DND-41 (cell line): ENCODE data around the gene ULBP1.
"Not testable (repeated sequence)": the region's sequence is repeated elsewhere in the genome, so short reads cannot be mapped to it uniquely, and the experiment has no call there.

ENCODE experiments used
- ATAC-seq: fragments of 200-7000 bp; cut with Tn5 transposase; 3 replicates; pipeline ENCODE4 v1.9.1; 2021; ENCODE audit warnings: low read depth; ENCODE audit not compliant: insufficient read depth
- DNase-seq: peaks from one replicate; pipeline ENCODE4 v3.0.0-alpha.2; 2020
- H2AFZ ChIP-seq: 2 replicates; pipeline ENCODE4 v1.6.0; 2012; ENCODE audit warnings: low read depth, low read length
- H3K27ac ChIP-seq: 2 replicates; pipeline ENCODE4 v1.5.1; 2012; ENCODE audit warnings: low read length, inconsistent platforms
- H3K27me3 ChIP-seq: fragments of 200-600 bp; sonication (generic); 2 replicates; pipeline ENCODE4 v1.6.0; 2012; ENCODE audit warnings: low read length, mild to moderate bottlenecking, inconsistent platforms; ENCODE audit not compliant: insufficient read depth, poor library complexity
- H3K36me3 ChIP-seq: 2 replicates; pipeline ENCODE4 v1.5.1; 2012; ENCODE audit warnings: low read length, inconsistent platforms; ENCODE audit not compliant: insufficient read depth
- H3K4me1 ChIP-seq: 2 replicates; pipeline ENCODE4 v1.5.1; 2012; ENCODE audit warnings: mild to moderate bottlenecking, low read length; ENCODE audit not compliant: insufficient read depth
- H3K4me2 ChIP-seq: 2 replicates; pipeline ENCODE4 v1.6.0; 2012; ENCODE audit warnings: mild to moderate bottlenecking, moderate library complexity, low read length, inconsistent platforms; ENCODE audit not compliant: insufficient read depth
- H3K4me3 ChIP-seq, 2 experiments: fragments of 200-600 bp in 1 of 2; shearing (Covaris generic) in 1 of 2; 2 replicates each; pipeline ENCODE4 v1.5.1; 2012 to 2016; ENCODE audit warnings: inconsistent platforms in 2 of 2, low read length in 2 of 2, mild to moderate bottlenecking in 2 of 2, low read depth in 1 of 2, moderate library complexity in 1 of 2
- H3K79me2 ChIP-seq: 2 replicates; pipeline ENCODE4 v1.6.0; 2012; ENCODE audit warnings: low read length, inconsistent platforms; ENCODE audit not compliant: insufficient read depth
- H3K9ac ChIP-seq: 2 replicates; pipeline ENCODE4 v1.6.0; 2012; ENCODE audit warnings: low read depth, mild to moderate bottlenecking, inconsistent platforms, low read length, moderate library complexity
- H3K9me3 ChIP-seq: 2 replicates; pipeline ENCODE4 v1.5.1; 2012; ENCODE audit warnings: low read length, moderate library complexity, mild to moderate bottlenecking, inconsistent platforms; ENCODE audit not compliant: insufficient read depth, severe bottlenecking
- H4K20me1 ChIP-seq: 2 replicates; pipeline ENCODE4 v1.6.0; 2012; ENCODE audit warnings: low read length; ENCODE audit not compliant: insufficient read depth
- EZH2 ChIP-seq: IDR thresholded peaks from 3 replicates; pipeline ENCODE4 v1.6.1; 2012; ENCODE audit warnings: borderline replicate concordance, low read depth, mild to moderate bottlenecking, moderate library complexity, low read length, inconsistent platforms; ENCODE audit not compliant: severe bottlenecking
- TF ChIP-seq, protein P1 (sequence below): IDR thresholded peaks from 2 replicates; pipeline ENCODE4 v1.5.1; 2012; ENCODE audit warnings: borderline replicate concordance, low read length, moderate library complexity, mild to moderate bottlenecking; ENCODE audit not compliant: poor library complexity, severe bottlenecking; ENCODE audit errors: extremely low read depth

ULBP1 gene

GRCh38 chr6:149924933-149925252 is 38.9 kb upstream of the ULBP1 start:
- ATAC-seq (no peak), DNase-seq (no peak)
- Histone ChIP-seq H3K27me3 (peaks cover 40% of the 10 kb centered on the region), H3K9ac (no peak overlapping the region), H3K79me2 (no peaks in the 10 kb centered on the region), H4K20me1 (no peaks in the 10 kb centered on the region; the same call in none of the 2 replicates), H3K27ac (no peak overlapping the region), H3K36me3 (no peaks in the 10 kb centered on the region), H3K4me3 (no peak overlapping the region), H3K4me2 (no peak overlapping the region), H3K9me3 (no peaks in the 10 kb centered on the region), H3K4me1 (peaks cover 7% of the 10 kb centered on the region; the same call in 1 of the 2 replicates), H2AFZ (no peak overlapping the region)
- TF ChIP-seq, protein P1, sequence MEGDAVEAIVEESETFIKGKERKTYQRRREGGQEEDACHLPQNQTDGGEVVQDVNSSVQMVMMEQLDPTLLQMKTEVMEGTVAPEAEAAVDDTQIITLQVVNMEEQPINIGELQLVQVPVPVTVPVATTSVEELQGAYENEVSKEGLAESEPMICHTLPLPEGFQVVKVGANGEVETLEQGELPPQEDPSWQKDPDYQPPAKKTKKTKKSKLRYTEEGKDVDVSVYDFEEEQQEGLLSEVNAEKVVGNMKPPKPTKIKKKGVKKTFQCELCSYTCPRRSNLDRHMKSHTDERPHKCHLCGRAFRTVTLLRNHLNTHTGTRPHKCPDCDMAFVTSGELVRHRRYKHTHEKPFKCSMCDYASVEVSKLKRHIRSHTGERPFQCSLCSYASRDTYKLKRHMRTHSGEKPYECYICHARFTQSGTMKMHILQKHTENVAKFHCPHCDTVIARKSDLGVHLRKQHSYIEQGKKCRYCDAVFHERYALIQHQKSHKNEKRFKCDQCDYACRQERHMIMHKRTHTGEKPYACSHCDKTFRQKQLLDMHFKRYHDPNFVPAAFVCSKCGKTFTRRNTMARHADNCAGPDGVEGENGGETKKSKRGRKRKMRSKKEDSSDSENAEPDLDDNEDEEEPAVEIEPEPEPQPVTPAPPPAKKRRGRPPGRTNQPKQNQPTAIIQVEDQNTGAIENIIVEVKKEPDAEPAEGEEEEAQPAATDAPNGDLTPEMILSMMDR = no peak
- no peak for TF ChIP-seq EZH2

- H3K4me1 ChIP-seq = peaks cover 7% of the 10 kb centered on the region; the same call in 1 of the 2 replicates
- no peak overlapping the region; the same call in 1 of the 2 replicates for H2AFZ ChIP-seq
- no peak overlapping the region for H3K4me3 ChIP-seq
- no peaks in the 10 kb centered on the region for H3K79me2 ChIP-seq
- DNase-seq (no peak), ATAC-seq (no peak)
- H3K4me2 ChIP-seq = peak overlapping the region; percentile 51; the same call in 1 of the 2 replicates
- no peaks in the 10 kb centered on the region; the same call in 1 of the 2 replicates for H4K20me1 ChIP-seq
- H3K27ac ChIP-seq = no peak overlapping the region
- no peak for TF ChIP-seq EZH2
- TF ChIP-seq, protein P1 = no peak
- no peak overlapping the region for H3K9ac ChIP-seq
- H3K27me3 ChIP-seq = peaks cover 35% of the 10 kb centered on the region
- H3K9me3 ChIP-seq = no peaks in the 10 kb centered on the region
- no peaks in the 10 kb centered on the region for H3K36me3 ChIP-seq
Observed at GRCh38 chr6:149925253-149925973, 38.3 kb upstream of the ULBP1 start.

DNA sequence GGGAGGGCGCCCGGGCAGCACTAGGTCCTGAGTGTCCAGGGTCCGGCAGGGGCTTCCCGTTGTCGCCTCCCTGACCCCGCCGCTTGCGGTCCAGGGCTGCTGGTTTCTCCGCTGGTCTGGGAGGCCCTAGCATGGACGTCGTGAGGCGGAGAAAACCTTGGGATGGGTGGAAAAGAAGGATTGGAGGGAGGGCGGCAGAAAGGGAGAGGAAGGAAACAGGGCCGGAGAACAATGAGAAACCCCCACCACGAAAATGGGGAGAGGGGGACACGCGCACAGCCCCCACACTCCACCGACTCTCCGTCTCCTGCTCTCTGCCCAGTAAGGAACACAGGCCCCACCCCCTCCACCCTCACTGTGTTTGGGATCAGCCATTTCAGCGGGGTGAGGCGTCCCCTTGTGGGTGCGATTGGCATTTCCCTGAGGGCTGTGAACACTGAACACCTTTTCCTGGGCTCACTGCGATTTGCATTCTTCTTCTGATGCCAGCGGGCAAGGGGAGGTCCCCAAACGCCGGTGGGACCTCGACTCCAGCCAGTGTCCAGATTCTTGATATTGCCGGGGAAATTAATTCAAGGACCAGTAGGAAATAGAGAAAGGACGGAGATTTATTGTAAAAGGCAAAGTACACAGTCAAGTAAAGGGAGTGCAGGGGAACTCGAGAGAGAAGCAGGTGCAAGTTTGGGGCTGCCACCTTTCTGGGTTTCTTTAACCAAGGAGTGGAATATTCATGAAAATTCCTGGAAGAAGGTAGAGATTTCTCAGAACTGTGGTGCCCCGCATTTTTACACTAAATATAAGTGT is 37.6 kb upstream of the ULBP1 start:
- Histone ChIP-seq H3K9ac (no peak overlapping the region), H3K27ac (no peak overlapping the region), H3K79me2 (no peaks in the 10 kb centered on the region), H4K20me1 (no peaks in the 10 kb centered on the region; the same call in 1 of the 2 replicates), H3K4me3 (no peak overlapping the region; a peak in 1 of 4 replicates), H3K27me3 (peaks cover 39% of the 10 kb centered on the region), H3K36me3 (no peaks in the 10 kb centered on the region), H3K4me1 (peaks cover 7% of the 10 kb centered on the region; the same call in 1 of the 2 replicates), H3K9me3 (no peaks in the 10 kb centered on the region), H3K4me2 (peak overlapping the region; percentile 51), H2AFZ (peak overlapping the region; percentile 33; the same call in 1 of the 2 replicates)
- TF ChIP-seq EZH2 = peak; percentile 43
- TF ChIP-seq, protein P1 = peak; percentile 85
- DNase-seq (peak; percentile 75), ATAC-seq (peak; percentile 92)

GRCh38 chr6:149927025-149927424 is 36.7 kb upstream of the ULBP1 start:
- H3K9me3 ChIP-seq, DNase-seq, H3K36me3 ChIP-seq, H3K27ac ChIP-seq, H3K79me2 ChIP-seq, ATAC-seq, H3K9ac ChIP-seq, H3K4me1 ChIP-seq, H2AFZ ChIP-seq, H3K4me3 ChIP-seq, H4K20me1 ChIP-seq, H3K4me2 ChIP-seq: not testable (repeated sequence)
- peaks cover 45% of the 10 kb centered on the region for H3K27me3 ChIP-seq
